ENCODE measurements around the gene GSTM1.

GSTM1 gene

GRCh38 chr1:109687641-109688499, at the start of gene GSTM1:
GSTM1 (plus strand) TSS chr1:109687817; CDS start chr1:109687874, 57 bp downstream.
- peak in 1 of 2 donors; percentile 60 for DNase-seq (ENCODE audit: low read depth in 1 of 2, low spot score in 1 of 2)

GRCh38 chr1:109639063-109639840, 48.4 kb upstream of the GSTM1 start:
- DNase-seq (ENCODE audit: low read depth in 1 of 2, low spot score in 1 of 2): no peak

GRCh38 chr1:109639841-109640184, 47.8 kb upstream of the GSTM1 start:
- no peak for DNase-seq (ENCODE audit: low read depth in 1 of 2, low spot score in 1 of 2)

GRCh38 chr1:109640285-109640865, 47.2 kb upstream of the GSTM1 start:
- DNase-seq (ENCODE audit: low read depth in 1 of 2, low spot score in 1 of 2): peak; percentile 77 to 90

GRCh38 chr1:109641078-109641740, 46.4 kb upstream of the GSTM1 start:
- no peak for DNase-seq (ENCODE audit: low read depth in 1 of 2, low spot score in 1 of 2)

- no peak for DNase-seq (ENCODE audit: low read depth in 1 of 2, low spot score in 1 of 2)
Observed at GRCh38 chr1:109641861-109642260, 45.8 kb upstream of the GSTM1 start.

GRCh38 chr1:109642626-109643025, 45.0 kb upstream of the GSTM1 start:
- DNase-seq (ENCODE audit: low read depth in 1 of 2, low spot score in 1 of 2): no peak

- peak; percentile 71 to 79 for DNase-seq (ENCODE audit: low read depth in 1 of 2, low spot score in 1 of 2)
Observed at GRCh38 chr1:109643385-109644230, 44.0 kb upstream of the GSTM1 start.

GRCh38 chr1:109644670-109645069, 42.9 kb upstream of the GSTM1 start:
- no peak for DNase-seq (ENCODE audit: low read depth in 1 of 2, low spot score in 1 of 2)

GRCh38 chr1:109649491-109649914, 38.1 kb upstream of the GSTM1 start:
- no peak for DNase-seq (ENCODE audit: low read depth in 1 of 2, low spot score in 1 of 2)

- no peak for DNase-seq (ENCODE audit: low read depth in 1 of 2, low spot score in 1 of 2)
Observed at GRCh38 chr1:109650609-109651008, 37.0 kb upstream of the GSTM1 start.

- DNase-seq (ENCODE audit: low read depth in 1 of 2, low spot score in 1 of 2): no peak
Observed at GRCh38 chr1:109652402-109652801, 35.2 kb upstream of the GSTM1 start.

GRCh38 chr1:109653306-109653705, 34.3 kb upstream of the GSTM1 start:
- DNase-seq (ENCODE audit: low read depth in 1 of 2, low spot score in 1 of 2): no peak

GRCh38 chr1:109654519-109654918, 33.1 kb upstream of the GSTM1 start:
- no peak for DNase-seq (ENCODE audit: low read depth in 1 of 2, low spot score in 1 of 2)

- DNase-seq (ENCODE audit: low read depth in 1 of 2, low spot score in 1 of 2): peak; percentile 25 to 48
Observed at GRCh38 chr1:109655615-109656519, 31.8 kb upstream of the GSTM1 start, which contains the start of gene GSTM4. GSTM4 (plus strand) TSS chr1:109656099; CDS start chr1:109656390, 291 bp downstream.

GRCh38 chr1:109657395-109657794, 30.2 kb upstream of the GSTM1 start:
- no peak for DNase-seq (ENCODE audit: low read depth in 1 of 2, low spot score in 1 of 2)

- no peak for DNase-seq (ENCODE audit: low read depth in 1 of 2, low spot score in 1 of 2)
Observed at GRCh38 chr1:109657970-109658369, 29.6 kb upstream of the GSTM1 start.

- DNase-seq (ENCODE audit: low read depth in 1 of 2, low spot score in 1 of 2): no peak
Observed at GRCh38 chr1:109658533-109659042, 29.0 kb upstream of the GSTM1 start.

GRCh38 chr1:109659145-109659544, 28.5 kb upstream of the GSTM1 start:
- DNase-seq (ENCODE audit: low read depth in 1 of 2, low spot score in 1 of 2): no peak
